ENCODE results near the gene CCIN.

Gene CCIN

DNA sequence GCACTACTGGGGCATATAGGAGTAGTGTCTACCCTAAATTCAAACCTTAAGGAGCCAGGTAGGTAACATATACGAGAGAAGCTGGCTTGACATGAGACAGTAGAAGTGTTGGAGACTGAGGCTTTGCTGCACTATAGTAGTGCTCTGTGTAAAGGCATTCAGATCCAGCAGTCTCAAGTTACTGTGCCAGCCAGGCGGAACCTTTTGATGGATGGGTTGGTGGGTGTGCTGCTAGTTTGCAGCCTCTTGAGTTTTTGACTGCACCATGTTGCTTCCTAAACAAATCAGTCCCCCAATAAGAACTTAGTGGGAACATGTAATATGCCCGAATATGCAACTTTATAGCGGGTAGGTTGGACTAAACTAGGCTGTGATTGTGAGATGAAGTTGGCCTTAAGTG lies 23.0 kb downstream of the CCIN start:
- no peak for DNase-seq

DNA sequence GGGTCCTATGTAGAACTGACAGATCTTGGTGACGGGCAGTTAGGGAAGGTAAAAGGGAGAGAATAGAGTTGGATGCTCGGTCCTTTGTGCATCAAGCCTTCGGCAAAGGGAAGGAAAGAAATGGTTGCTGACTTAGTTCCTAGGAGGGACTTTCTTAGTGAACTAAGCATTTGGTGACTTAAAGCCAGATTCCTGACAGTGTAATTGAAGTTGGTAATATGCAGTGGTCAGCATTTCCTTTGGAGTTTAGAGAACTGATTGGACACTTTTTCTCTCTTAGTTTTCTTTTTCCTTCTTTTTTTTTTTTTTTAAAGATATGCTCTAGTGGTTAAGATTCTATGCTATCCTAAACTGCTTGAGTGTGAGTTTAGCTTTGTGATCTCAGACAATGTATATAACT lies 23.8 kb downstream of the CCIN start:
- DNase-seq, result no peak

DNA sequence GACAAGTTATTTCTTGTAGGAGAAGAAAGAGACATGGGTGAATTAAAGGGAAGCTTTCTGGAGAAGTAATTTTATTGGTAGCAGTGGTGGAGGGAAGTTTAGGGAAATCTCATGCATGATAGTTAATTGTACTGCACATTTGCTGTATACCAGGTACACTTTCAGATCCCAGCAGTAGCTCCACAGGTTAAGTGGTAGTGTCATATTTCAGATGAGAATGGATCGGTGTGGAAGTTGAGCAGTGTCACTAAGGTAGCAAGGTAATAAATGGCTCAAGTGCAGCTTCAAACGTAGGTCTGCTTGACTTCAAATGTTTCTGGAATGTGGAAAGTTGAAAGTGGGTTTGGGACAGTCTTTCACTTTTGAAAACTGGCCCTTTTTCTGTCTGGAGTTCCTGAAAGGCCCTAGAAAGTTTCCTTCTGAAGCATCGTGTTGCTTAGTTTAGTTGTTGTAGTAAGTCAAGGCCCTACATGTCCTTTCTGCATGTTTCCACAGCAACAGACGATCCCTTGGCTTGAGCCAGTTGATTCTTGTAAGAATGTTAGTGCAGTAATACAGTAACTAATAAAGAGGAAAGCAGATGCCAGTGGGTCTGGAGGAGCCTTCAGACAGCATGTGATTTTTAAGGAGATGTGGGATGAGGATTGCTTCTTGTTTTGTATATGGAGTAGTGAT lies 25.3 kb downstream of the CCIN start:
- no peak for DNase-seq

DNA sequence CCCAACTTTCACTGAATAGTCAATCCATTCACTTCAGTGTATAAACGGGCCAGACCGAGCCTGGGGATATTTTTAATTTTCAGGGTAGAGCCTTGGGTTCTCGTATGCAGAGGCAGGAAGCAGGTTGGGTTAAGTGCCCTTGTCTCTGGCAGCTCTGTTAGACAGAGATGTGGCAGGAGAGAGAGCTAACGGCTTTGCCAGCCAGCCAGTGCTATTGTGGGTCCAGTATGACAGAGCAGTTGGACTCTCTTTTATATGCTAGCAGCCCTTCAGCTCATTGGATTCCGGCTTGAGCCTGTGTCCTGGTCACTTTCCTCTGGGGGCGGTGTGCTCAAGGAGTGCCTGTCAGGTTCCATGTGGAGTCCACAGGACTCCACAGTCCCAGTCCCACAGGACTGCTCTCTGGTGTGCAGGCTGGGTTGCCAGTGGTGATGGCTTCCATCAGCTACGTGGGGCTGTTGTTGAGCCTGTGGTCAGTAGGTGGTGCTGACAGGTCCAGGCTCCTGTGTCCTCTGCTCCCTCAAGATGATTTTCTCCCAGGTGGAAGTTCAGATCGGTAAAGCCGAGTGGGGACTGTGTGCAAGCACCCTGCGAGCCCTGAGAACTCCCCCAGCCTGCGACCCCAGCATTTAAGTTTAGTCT lies 35.8 kb downstream of the CCIN start:
- no peak for DNase-seq

DNA sequence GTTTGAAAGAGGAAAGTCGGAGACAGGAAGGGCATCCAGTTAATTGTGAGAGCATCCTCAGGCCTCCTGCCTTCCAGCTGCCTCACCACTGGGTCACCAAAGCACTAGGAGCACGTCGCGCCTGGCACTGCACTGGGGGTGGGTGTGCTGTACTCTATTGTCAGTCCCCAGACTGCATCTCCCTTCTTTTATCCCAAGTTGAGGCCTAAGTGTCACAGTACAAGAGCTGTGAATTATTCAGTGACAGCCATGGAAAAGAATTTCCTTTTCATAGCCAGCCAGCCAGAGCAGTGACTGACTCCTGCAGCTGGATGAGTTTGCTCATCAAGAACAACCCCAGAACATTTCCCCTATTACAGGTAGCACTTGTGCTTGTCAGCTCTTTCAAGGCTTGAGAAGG lies 37.8 kb downstream of the CCIN start:
- no peak for DNase-seq

DNA sequence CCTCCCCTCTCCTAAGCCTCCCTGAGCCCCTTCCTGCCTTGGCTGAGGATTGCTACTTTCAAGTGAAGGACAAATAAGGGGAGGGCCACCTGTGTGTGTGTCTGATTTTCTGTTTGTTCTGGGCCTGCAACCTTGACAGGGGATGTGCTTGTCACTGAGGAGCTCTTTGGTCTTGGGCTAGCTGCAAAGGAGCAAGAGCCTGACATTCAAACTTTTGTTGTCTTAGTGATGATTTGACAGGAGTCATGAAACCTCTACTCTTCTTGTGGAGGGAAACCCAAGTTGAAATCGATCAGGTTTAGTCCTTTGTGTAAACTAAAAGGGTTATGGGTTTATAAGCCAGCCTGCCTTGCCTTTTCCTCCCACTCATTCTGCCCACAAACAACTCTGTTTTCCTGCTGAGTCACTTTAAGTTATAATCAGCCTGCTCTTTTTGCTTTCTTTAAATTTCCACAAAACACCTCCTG lies 38.4 kb downstream of the CCIN start:
- DNase-seq, result no peak

DNA sequence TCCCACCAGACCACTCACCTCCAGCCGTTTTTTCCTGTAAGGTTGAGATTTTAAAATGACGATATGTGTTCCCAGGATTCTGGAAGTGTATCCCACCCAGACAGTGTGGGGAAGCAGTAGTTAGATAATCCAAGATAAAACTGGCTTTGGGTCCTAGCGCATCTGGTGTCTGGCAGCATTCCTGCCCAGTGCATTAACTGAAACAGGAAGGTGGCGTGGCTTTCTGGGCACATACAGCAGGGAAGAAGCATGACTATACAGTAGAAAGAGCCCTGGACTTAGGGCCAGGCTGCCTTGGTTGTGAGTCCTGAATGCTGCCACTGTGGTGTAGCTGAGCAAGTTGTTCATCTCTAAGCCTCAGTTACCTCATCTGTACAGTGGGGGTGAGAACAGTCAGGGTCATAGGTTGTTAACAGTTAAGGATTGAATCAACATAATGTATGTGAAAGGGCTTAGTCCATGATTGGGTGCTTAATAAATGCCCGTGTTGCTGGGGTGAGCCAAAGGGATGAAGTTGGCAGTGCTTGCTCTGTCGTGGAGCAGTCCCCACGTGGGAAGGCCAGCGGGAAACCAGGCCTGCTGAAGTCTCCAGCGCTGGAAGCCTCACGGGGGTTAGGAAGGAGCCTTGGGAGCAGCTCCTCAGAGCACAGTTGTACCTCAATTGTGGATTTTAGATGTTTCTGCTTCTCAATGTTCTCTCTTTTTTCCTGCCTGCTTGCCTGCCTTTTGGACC lies 39.5 kb downstream of the CCIN start:
- no peak for DNase-seq

DNA sequence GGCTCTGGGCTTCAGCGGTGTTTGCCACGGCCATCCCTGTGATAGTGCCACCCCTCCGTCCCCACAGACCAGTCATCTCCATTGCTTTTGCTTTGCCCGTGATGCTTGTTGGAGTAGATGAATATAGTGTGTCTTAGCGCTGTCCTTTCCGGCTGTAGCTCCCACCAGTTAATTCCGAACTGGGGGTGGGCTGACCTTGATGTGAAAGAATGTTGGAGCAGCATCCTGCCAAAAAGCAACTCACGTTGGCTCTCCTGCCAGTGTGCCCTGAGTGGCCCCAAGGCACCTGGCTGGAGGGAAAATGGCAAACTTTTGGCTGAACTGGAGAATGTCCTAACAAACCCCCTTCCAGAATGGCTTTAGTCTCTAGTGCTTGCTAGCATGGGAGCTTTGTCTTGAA lies 41.5 kb downstream of the CCIN start:
- DNase-seq, result no peak

DNA sequence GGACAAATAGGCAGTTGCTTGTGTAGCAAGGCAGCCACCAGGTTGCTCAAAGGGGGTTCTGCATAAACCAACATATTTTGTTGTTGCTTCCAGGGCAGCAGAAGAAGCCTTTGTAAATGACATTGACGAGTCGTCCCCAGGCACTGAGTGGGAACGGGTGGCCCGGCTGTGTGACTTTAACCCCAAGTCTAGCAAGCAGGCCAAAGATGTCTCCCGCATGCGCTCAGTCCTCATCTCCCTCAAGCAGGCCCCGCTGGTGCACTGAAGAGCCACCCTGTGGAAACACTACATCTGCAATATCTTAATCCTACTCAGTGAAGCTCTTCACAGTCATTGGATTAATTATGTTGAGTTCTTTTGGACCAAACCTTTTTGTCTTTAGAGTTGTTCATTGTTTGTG lies 42.3 kb downstream of the CCIN start:
- DNase-seq, result no peak

DNA sequence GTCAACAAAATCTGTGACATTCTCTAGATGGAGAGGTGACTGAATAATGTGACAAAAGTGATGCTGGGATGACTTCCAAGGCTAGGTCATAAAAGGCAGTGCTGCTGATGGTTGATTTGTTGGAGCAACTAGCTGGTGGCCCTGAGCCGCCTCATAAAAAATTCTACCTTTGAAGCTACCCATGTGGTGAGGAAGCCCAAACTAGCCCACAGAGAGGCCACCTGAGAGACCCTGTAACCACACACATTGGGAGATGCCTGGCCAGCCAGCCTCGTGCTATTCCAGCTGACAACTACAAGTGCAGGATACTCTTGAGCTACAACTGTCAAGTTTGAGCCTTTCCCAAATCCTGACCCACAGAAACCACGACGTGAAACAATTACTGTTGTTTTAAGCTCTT lies 44.2 kb downstream of the CCIN start:
- no peak for DNase-seq

DNA sequence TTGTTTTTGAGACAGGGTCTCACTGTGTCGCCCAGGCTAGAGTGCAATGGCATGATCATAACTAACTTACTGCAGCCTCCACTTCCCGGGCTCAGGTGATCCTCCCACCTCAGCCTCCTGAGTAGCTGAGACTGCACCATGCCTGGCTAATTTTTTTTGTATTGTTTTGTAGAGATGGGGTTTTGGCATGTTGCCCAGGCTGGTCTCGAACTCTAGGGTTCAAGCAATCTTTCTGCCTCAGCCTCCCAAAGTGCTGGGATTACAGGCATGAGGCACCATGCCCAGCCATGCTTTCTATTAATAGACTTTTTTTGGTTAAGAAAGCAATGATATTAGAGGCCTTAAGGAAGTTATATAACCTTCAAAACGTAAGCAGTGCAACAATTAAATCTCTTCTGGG lies 44.8 kb downstream of the CCIN start:
- DNase-seq, result no peak

DNA sequence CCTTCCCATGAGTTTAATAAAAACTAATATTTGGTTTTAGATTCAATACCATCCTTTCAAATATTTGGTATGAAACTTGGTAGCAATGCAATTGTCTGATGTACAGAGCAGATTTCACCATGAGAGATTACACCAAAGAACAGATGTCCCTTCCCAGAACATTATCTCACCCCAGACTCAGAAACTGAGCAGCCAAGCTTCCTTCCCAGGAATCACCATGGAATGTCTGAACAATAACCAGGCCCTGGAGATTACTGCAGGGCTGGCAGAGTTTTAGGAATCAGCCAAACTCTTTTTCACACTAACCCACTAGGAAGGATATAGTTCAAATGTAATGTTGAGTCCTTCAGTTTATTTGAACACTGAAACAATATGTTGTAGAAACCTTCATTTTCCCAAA lies 45.4 kb downstream of the CCIN start:
- no peak for DNase-seq

DNA sequence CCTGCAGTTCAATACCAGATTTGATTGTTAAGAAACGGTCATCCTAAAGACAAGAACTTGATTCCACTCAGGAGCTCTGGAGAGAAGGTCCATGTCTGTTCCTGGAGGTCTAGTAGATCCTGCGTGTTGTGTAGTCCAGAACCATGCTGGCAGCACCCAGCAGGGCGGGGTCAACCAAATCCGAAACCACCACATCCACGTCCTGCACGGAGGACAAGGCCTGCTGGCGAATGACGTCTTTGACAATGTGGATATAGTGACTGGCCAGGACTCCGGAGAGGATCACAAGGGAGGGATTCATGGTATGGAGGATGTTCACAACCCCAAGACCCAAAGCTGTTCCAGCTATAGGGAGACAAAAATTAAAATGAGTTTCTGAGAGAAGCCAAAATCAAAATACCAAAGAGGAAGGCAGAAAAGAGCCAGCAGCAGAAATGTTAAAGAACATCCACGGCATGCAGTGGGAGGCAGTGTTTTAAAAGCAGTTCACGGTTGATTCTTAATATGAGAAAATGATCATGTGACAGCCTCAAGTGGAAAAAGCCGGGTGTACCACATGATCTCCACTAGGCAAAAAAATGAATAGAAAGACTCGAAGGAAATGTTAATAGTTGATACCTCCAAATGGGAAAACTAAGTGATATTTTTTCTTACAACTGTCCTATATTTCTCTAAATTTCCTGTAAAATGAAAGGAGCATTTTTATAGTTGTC lies 48.2 kb downstream of the CCIN start:
- DNase-seq, result no peak

DNA sequence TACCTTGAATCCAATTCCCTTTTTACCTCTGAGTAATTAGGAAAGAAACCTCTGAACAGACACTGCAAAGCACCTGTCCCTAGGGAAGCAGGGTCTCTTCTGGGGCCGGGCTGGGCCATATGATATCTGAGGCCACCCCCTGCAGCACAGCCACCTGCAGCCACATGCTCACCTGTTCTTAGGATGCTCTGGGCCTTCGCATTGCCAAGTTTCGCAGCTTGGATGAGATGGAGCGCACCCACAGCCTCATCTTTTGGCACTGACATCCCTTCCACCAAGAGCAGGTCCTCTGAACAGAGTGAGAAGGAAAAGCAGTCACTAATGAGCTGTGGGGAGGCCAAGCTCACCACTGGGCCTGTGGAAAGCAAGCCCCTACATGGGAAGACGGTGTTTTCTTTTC lies 48.8 kb downstream of the CCIN start:
- DNase-seq, result no peak

DNA sequence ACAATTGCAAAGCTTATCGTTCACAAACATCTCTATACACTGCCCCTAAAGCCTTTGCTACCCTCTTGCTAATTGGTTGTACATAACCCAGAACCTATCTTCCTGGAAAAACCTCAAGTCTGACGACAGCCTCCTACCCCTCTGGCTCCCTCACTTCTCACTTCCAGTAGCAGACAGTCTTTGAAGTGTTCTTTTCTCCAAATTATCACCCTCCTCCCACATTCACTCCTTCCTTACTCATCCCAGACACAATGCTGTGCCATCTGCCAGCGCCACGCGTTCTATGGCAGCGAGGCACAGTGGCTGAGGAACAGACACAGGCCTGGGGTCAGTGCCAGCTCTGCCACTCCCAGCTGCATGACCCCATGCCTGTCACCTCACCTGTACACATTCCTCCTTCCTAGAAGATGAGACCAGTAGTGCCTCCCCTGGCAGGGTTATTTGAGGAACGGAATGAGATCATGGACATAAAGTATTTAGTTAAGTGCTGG lies 49.3 kb downstream of the CCIN start:
- no peak for DNase-seq
